Measurements from ENCODE around the gene SLC6A13. TPM values are rescaled to one million over a fixed set of nuclear protein-coding genes. Genes with fewer than 3 reads are reported as not detected.
"Not testable (repeated sequence)": the region's sequence is repeated elsewhere in the genome, so short reads cannot be mapped to it uniquely, and the experiment has no call there.

Gene SLC6A13
- total RNA-seq, 1 donor from 2014 or later = not detected

DNA sequence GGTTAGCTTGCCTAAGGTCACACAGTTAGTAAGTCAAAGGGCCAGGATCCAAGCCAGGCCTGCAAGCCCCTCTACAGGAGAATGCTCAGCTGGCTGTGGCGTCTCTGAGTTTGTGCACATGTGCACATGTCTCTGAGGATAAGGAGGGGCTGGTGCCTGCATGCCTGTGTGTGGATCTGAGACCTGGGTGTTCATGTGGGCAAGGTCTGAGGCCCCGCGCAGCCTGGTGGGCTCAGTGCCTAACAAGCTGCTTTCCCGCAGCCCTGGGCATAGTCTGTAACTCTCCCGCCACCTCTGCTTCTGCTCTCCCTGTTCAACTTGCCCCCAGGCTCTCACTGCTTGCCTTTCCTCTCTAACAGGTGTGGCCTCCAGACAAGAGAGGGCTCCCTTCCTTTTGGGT, 44.4 kb downstream of the SLC6A13 start:
- no peak for DNase-seq (ENCODE audit: low read depth)
- TF ChIP-seq CTCF (conservative IDR thresholded peaks at IDR 0.05; ENCODE audit: low read depth, low read length) = no peak
- H3K4me3 ChIP-seq (ENCODE audit: low read depth, low read length) = no peak overlapping the region

- H3K4me3 ChIP-seq (ENCODE audit: low read depth, low read length); DNase-seq (ENCODE audit: low read depth): not testable (repeated sequence)
Observed at GRCh38 chr12:217029-217428, 45.6 kb downstream of the SLC6A13 start.

GRCh38 chr12:215116-215515, 47.5 kb downstream of the SLC6A13 start:
- no peak overlapping the region for H3K4me3 ChIP-seq (ENCODE audit: low read depth, low read length)
- TF ChIP-seq CTCF (conservative IDR thresholded peaks at IDR 0.05; ENCODE audit: low read depth, low read length) = no peak
- DNase-seq (ENCODE audit: low read depth) = no peak

DNA sequence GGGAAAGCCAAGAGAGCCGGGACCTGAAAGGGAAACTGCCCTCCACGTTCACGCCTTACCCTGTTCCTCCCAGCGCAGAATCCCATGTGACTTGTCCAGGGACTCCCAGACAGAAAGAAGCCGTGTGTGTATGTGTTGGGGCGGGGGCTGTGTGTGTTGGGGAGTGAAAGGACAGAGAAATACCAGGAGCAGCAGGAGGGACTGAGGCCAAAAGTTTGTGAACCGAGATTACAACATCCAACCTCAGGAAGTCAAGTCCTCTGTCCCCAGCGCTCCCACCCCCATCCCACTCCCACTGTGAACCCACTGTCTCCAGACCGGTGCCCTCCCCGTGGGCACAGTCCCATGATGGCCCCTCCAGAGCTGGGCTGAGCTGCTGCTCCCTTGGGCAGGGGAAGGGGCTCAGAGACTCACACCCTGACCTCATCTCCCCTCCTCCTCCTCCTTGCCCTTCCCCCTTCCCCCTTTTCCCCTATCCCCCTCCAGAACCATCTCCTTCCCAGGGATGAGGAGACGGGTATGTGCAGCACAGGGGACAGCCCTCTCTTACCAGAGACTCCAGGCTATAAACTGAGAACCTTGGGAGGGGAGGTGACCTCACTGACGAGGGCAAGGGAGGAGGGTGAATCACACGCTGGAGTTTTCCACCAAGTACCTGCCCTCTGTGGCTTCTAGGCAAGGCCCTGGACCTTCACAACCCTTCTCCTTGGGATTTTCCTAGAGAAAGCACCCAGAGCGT, 48.5 kb downstream of the SLC6A13 start, which contains the start of gene SLC6A12:
SLC6A12 (minus strand) TSS at position 155 of the 739 bp plus-strand sequence. CDS start 4,171 bp downstream, outside the sequence.
- no peak for TF ChIP-seq CTCF (conservative IDR thresholded peaks at IDR 0.05; ENCODE audit: low read depth, low read length)
- peak within 1 kb of the TSS; percentile 40 for H3K4me3 ChIP-seq (ENCODE audit: low read depth, low read length)
- no peak for DNase-seq (ENCODE audit: low read depth)

- TF ChIP-seq CTCF (conservative IDR thresholded peaks at IDR 0.05; ENCODE audit: low read depth, low read length) = no peak
- peak overlapping the region; percentile 40 for H3K4me3 ChIP-seq (ENCODE audit: low read depth, low read length)
- DNase-seq (ENCODE audit: low read depth) = no peak
Observed at GRCh38 chr12:213527-213932, 49.1 kb downstream of the SLC6A13 start.

DNA sequence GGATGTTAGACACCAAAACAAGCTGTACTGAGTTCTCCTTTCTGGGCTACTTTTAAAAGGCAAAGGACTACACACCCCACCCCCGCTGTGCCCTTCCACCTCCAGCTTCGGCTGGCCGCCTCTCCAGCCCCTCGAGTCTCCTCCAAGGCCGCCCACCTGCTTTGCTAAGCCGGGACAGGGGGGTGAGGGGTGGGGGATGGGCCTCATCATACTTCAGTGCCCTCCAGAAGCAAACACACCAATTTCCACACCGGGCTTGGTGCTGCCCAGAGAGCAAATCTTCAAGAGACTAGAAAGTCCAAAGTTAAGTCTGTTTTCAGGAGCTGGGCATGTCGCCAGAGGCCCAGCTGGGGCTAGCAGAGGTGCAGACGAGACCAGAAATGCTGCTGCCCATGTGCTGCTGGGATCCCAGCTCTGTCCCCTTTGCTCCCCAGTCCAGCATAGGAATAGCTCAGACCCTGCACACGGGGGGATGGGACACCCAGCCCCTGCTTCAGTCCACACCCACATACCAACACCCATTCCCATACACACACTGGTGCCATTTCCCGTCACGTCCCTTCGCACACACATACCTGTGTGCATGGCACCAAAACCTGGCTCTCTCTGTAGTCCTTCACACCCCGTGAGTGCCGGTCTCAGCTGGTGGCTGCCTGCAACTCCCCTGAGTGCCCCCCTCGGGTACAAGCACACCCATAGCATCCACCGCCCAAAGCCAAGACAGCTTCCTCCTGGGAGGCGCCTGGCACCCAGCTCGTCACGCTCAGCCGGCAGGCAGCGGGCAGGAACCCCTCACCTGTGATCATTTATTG, 49.7 kb downstream of the SLC6A13 start:
- no peak for TF ChIP-seq CTCF (conservative IDR thresholded peaks at IDR 0.05; ENCODE audit: low read depth, low read length)
- peak overlapping the region; percentile 40 for H3K4me3 ChIP-seq (ENCODE audit: low read depth, low read length)
- DNase-seq (ENCODE audit: low read depth) = peak; percentile 37

DNA sequence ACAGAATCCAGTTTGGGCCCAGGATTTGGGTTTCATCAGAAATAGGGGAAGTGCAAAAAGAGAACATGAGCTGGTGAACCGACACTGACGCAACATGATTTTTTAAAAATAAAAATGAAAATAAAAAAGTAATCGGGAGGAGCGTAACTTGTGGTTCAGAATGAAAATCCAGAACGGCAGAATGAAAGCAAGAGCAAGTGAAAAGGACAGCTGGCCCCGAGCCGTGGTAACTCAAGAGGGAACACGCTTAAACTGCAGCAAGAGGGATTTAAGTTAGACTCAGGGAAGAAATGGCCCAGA, 50.3 kb downstream of the SLC6A13 start:
- no peak for TF ChIP-seq CTCF (conservative IDR thresholded peaks at IDR 0.05; ENCODE audit: low read depth, low read length)
- no peak for DNase-seq (ENCODE audit: low read depth)
- peak overlapping the region; percentile 40 for H3K4me3 ChIP-seq (ENCODE audit: low read depth, low read length)

Data from epithelial cell of proximal tubule (primary cell).